ENCODE data around the gene IL17A. TPM values are rescaled to one million over a fixed set of nuclear protein-coding genes. Genes with fewer than 3 reads are reported as not detected.

Gene IL17A
- total and polyA plus RNA-seq, 4 experiments from 2014 or later = 0.13 to 0.16 TPM; not detected in 2

DNA sequence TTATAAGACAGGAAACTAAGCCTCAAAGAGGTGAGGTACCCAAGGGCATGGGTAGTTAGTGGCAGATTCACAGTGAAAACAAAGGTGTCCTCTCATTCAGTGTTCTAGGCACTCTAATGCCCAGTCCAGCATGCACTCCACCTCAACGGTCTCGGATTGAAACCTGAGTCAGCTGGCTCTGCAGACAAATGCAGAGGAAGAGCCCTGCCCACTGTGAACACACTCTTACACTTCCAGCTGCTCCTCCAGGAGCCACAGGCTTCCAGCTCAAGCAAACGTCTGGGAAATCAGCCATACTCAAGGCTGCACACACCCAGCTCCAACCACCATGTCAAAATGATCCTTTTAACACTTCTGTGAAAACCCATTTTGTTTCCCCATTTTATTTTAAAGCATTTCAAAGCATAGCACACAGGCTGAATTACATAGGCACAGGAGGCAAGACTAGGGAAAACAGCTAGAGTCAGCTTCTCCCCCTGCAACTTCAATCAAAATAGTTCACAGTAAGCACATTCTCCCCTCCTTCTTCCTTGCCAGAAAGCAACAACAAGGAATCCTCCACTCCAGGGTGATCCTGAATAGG lies 3.0 kb upstream of the IL17A start:
- H3K4me1 Mint-ChIP-seq = peaks cover 9 to 16% (median 12%) of the 10 kb centered on the region in 4 donors
- no peak overlapping the region for H3K4me3 ChIP-seq (ENCODE audit: low read length in 2 of 2)
- ChIA-PET CTCF (ENCODE audit: partially characterized antibody) (interaction anchor here (1.3 kb wide), 1 partner anchor 9 kb away, joined by 4 read pairs; no protein-coding TSS in a partner anchor), POLR2A (ENCODE audit: partially characterized antibody) (no interaction called here)
- no peaks in the 10 kb centered on the region for H3K27me3 ChIP-seq (ENCODE audit: insufficient read depth, low read length)
- no peak overlapping the region for H3K27ac Mint-ChIP-seq
- intact Hi-C loops (cut with micrococcal nuclease) = no loop called here
- H3K36me3 Mint-ChIP-seq = no peaks in the 10 kb centered on the region
- no peaks in the 10 kb centered on the region for H3K4me1 ChIP-seq (ENCODE audit: insufficient read depth, low read length)
- H3K4me3 Mint-ChIP-seq = no peak overlapping the region
- peaks cover 0 to 2% (median 0%) of the 10 kb centered on the region in 8 donors for H3K9me3 Mint-ChIP-seq
- no peak for DNase-seq
- H3K9me3 ChIP-seq (ENCODE audit: control insufficient read depth in 1 of 2, low read length in 2 of 2) = no peaks in the 10 kb centered on the region
- no peak overlapping the region for H3K27ac ChIP-seq (ENCODE audit: low read depth, low read length)
- H3K36me3 ChIP-seq (ENCODE audit: insufficient read depth, low read length) = no peaks in the 10 kb centered on the region
- H3K27me3 Mint-ChIP-seq = peaks cover 13 to 14% of the 10 kb centered on the region in 2 donors

DNA sequence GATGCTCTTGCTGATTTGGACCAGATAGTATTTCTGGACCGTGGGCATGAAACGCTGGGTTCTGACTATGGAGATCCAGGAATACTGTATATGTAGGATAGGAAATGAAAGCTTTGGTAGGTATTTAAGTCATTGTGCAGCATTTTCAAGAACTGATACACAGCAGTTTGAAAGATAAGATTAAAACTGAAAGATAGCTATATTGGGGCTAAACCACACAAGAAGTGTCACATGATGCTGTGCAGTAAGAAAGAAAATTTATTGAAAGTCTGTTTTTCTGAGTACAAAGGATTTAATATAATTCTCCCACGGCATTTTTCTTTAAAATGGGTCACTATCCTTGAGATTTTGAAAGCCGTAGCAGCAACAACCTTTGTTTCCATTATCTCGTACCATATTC lies 305 bp downstream of the IL17A start:
- ChIA-PET CTCF (ENCODE audit: partially characterized antibody) (no interaction called here), POLR2A (ENCODE audit: partially characterized antibody) (no interaction called here)
- H3K27ac Mint-ChIP-seq = no peak overlapping the region
- peaks cover 0 to 6% (median 3%) of the 10 kb centered on the region in 4 donors for H3K4me1 Mint-ChIP-seq
- peak overlapping the region in 6 of 8 donors; percentile 40 to 68 (median 57) for H3K4me3 Mint-ChIP-seq
- no peak for DNase-seq
- Histone ChIP-seq H3K27me3 (ENCODE audit: insufficient read depth, low read length) (no peaks in the 10 kb centered on the region), H3K4me3 (ENCODE audit: low read length in 2 of 2) (no peak overlapping the region), H3K36me3 (ENCODE audit: insufficient read depth, low read length) (no peaks in the 10 kb centered on the region), H3K27ac (ENCODE audit: low read depth, low read length) (no peak overlapping the region), H3K9me3 (ENCODE audit: control insufficient read depth in 1 of 2, low read length in 2 of 2) (no peaks in the 10 kb centered on the region), H3K4me1 (ENCODE audit: insufficient read depth, low read length) (no peaks in the 10 kb centered on the region)
- H3K36me3 Mint-ChIP-seq = no peaks in the 10 kb centered on the region
- peaks cover 0 to 2% (median 0%) of the 10 kb centered on the region in 8 donors for H3K9me3 Mint-ChIP-seq
- intact Hi-C loops (cut with micrococcal nuclease) = no loop called here
- H3K27me3 Mint-ChIP-seq = peaks cover 16 to 17% of the 10 kb centered on the region in 2 donors

DNA sequence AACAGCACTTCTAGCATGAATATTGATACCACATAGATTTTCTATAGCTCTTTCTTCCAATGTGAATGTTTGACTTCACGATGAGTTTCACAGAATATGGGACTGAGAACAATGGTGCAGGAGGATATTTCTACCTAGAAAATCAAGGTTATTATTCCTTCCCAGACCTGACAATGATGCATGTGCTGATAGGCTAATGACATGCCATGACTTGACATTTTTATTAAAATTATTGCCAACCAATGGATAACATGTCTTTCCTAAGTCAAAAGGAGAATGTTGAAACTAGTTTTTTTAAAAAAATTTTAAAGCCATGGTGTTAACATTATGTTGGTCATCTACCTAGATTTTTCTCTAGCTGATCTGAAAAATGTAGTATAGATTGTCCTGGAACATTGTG lies 923 bp downstream of the IL17A start:
- ChIA-PET CTCF (ENCODE audit: partially characterized antibody) (no interaction called here), POLR2A (ENCODE audit: partially characterized antibody) (no interaction called here)
- Mint-ChIP-seq H3K4me3 (peak overlapping the region in 2 of 8 donors; percentile 38 to 43), H3K4me1 (peaks cover 0 to 4% (median 3%) of the 10 kb centered on the region in 4 donors), H3K36me3 (no peaks in the 10 kb centered on the region), H3K9me3 (peaks cover 0 to 1% (median 0%) of the 10 kb centered on the region in 8 donors), H3K27ac (no peak overlapping the region), H3K27me3 (peaks cover 18 to 21% of the 10 kb centered on the region in 2 donors)
- intact Hi-C loops (cut with micrococcal nuclease) = no loop called here
- no peaks in the 10 kb centered on the region for H3K27me3 ChIP-seq (ENCODE audit: insufficient read depth, low read length)
- no peak overlapping the region for H3K4me3 ChIP-seq (ENCODE audit: low read length in 2 of 2)
- H3K27ac ChIP-seq (ENCODE audit: low read depth, low read length) = no peak overlapping the region
- no peaks in the 10 kb centered on the region for H3K4me1 ChIP-seq (ENCODE audit: insufficient read depth, low read length)
- DNase-seq = no peak
- H3K36me3 ChIP-seq (ENCODE audit: insufficient read depth, low read length) = no peaks in the 10 kb centered on the region
- no peaks in the 10 kb centered on the region for H3K9me3 ChIP-seq (ENCODE audit: control insufficient read depth in 1 of 2, low read length in 2 of 2)

DNA sequence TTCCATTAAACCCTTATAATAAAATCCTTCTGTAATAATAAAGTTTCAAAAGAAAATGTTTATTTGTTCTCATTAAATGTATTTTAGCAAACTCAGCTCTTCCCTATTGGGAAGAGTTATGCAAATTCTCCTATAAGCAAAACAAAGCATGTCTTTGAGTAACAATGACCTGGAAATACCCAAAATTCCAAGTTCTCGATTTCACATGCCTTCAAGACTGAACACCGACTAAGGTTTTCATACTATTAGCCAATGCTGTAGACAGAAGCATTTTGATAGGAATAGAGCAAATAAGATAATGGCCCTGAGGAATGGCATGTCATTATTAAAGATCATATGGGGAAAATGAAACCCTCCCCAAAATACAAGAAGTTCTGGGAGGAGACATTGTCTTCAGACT lies 3.8 kb downstream of the IL17A start:
- no peaks in the 10 kb centered on the region for H3K4me1 ChIP-seq (ENCODE audit: insufficient read depth, low read length)
- no peaks in the 10 kb centered on the region for H3K27me3 ChIP-seq (ENCODE audit: insufficient read depth, low read length)
- H3K9me3 Mint-ChIP-seq = no peaks in the 10 kb centered on the region
- H3K9me3 ChIP-seq (ENCODE audit: control insufficient read depth in 1 of 2, low read length in 2 of 2) = no peaks in the 10 kb centered on the region
- no peaks in the 10 kb centered on the region for H3K36me3 Mint-ChIP-seq
- ChIA-PET CTCF (ENCODE audit: partially characterized antibody) (no interaction called here), POLR2A (ENCODE audit: partially characterized antibody) (no interaction called here)
- no peak overlapping the region for H3K4me3 Mint-ChIP-seq
- no peaks in the 10 kb centered on the region for H3K36me3 ChIP-seq (ENCODE audit: insufficient read depth, low read length)
- H3K27ac Mint-ChIP-seq = no peak overlapping the region
- intact Hi-C loops (cut with micrococcal nuclease) = no loop called here
- peaks cover 0 to 4% (median 2%) of the 10 kb centered on the region in 4 donors for H3K4me1 Mint-ChIP-seq
- no peak overlapping the region for H3K27ac ChIP-seq (ENCODE audit: low read depth, low read length)
- peaks cover 20 to 22% of the 10 kb centered on the region in 2 donors for H3K27me3 Mint-ChIP-seq
- DNase-seq = no peak
- no peak overlapping the region for H3K4me3 ChIP-seq (ENCODE audit: low read length in 2 of 2)

DNA sequence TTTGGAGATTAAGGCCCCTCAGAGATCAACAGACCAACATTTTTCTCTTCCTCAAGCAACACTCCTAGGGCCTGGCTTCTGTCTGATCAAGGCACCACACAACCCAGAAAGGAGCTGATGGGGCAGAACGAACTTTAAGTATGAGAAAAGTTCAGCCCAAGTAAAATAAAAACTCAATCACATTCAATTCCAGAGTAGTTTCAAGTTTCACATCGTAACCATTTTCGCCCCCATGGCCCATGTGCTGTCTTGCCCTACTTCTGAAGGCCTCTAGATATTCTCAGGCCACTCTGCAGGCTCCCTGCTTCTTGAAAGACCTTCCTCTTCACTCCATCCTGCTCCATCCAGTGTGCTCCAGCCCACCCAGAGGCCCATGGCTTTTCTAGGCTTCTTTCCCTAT lies 4.2 kb downstream of the IL17A start:
- H3K36me3 ChIP-seq (ENCODE audit: insufficient read depth, low read length) = no peaks in the 10 kb centered on the region
- no peak overlapping the region for H3K27ac Mint-ChIP-seq
- peak overlapping the region in 1 of 8 donors; percentile 26 for H3K4me3 Mint-ChIP-seq
- H3K27me3 ChIP-seq (ENCODE audit: insufficient read depth, low read length) = no peaks in the 10 kb centered on the region
- no peak overlapping the region for H3K27ac ChIP-seq (ENCODE audit: low read depth, low read length)
- POLR2A ChIA-PET (ENCODE audit: partially characterized antibody) = no interaction called here
- CTCF ChIA-PET (ENCODE audit: partially characterized antibody) = no interaction called here
- peaks cover 0 to 4% (median 2%) of the 10 kb centered on the region in 4 donors for H3K4me1 Mint-ChIP-seq
- no peaks in the 10 kb centered on the region for H3K9me3 Mint-ChIP-seq
- intact Hi-C loops (cut with micrococcal nuclease) = no loop called here
- H3K4me3 ChIP-seq (ENCODE audit: low read length in 2 of 2) = no peak overlapping the region
- peaks cover 21 to 22% of the 10 kb centered on the region in 2 donors for H3K27me3 Mint-ChIP-seq
- no peak for DNase-seq
- H3K4me1 ChIP-seq (ENCODE audit: insufficient read depth, low read length) = no peaks in the 10 kb centered on the region
- H3K36me3 Mint-ChIP-seq = no peaks in the 10 kb centered on the region
- H3K9me3 ChIP-seq (ENCODE audit: control insufficient read depth in 1 of 2, low read length in 2 of 2) = no peaks in the 10 kb centered on the region

DNA sequence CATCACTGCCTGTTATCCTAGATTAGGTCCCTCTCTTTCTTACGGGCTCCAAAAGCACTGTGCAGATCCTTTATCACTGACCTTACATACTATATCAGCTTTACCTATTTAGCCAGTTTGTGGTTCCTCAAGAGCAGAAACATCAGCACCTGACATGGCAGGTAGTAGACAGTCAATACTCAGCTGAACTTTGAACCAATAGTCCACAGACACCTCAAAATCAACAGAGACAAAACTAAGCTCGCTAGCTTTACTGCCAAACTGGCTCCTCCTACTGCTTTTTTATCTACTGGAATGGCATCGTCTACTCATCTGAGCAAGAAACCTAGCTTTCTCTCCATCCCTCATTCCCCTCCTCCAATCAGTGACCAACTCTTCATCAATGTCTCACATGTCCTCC lies 5.6 kb downstream of the IL17A start:
- H3K4me1 Mint-ChIP-seq = no peaks in the 10 kb centered on the region
- H3K4me3 ChIP-seq (ENCODE audit: low read length in 2 of 2) = no peak overlapping the region
- no peaks in the 10 kb centered on the region for H3K36me3 ChIP-seq (ENCODE audit: insufficient read depth, low read length)
- no peak overlapping the region for H3K4me3 Mint-ChIP-seq
- intact Hi-C loops (cut with micrococcal nuclease) = no loop called here
- peaks cover 14 to 16% of the 10 kb centered on the region in 2 donors for H3K27me3 Mint-ChIP-seq
- no peak overlapping the region for H3K27ac Mint-ChIP-seq
- no peak for DNase-seq
- H3K36me3 Mint-ChIP-seq = no peaks in the 10 kb centered on the region
- H3K27ac ChIP-seq (ENCODE audit: low read depth, low read length) = no peak overlapping the region
- peaks cover 0 to 2% (median 0%) of the 10 kb centered on the region in 8 donors for H3K9me3 Mint-ChIP-seq
- ChIA-PET CTCF (ENCODE audit: partially characterized antibody) (no interaction called here), POLR2A (ENCODE audit: partially characterized antibody) (no interaction called here)
- no peaks in the 10 kb centered on the region for H3K4me1 ChIP-seq (ENCODE audit: insufficient read depth, low read length)
- no peaks in the 10 kb centered on the region for H3K9me3 ChIP-seq (ENCODE audit: control insufficient read depth in 1 of 2, low read length in 2 of 2)
- no peaks in the 10 kb centered on the region for H3K27me3 ChIP-seq (ENCODE audit: insufficient read depth, low read length)

DNA sequence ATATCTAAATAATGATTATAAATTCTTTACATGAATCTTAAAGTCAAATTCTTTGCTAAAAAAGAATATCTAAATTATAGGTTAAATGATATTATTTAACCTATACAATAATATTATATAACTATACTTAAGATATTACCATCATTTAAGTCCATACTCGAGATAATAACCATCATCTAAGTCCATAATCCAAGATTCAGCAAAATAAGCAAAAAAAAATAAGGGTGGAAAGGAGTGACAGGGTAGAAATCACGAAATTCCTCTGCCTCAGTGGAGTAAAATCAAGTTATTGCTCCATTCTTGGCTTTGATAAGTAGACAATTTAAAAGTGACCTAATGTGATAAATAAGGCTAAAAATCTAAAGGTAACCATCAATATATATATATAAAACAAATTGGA lies 9.7 kb downstream of the IL17A start:
- no peak for DNase-seq
- Histone ChIP-seq H3K4me3 (ENCODE audit: low read length in 2 of 2) (no peak overlapping the region), H3K4me1 (ENCODE audit: insufficient read depth, low read length) (no peaks in the 10 kb centered on the region), H3K9me3 (ENCODE audit: control insufficient read depth in 1 of 2, low read length in 2 of 2) (no peaks in the 10 kb centered on the region), H3K36me3 (ENCODE audit: insufficient read depth, low read length) (no peaks in the 10 kb centered on the region), H3K27me3 (ENCODE audit: insufficient read depth, low read length) (no peaks in the 10 kb centered on the region), H3K27ac (ENCODE audit: low read depth, low read length) (no peak overlapping the region)
- intact Hi-C loops (cut with micrococcal nuclease) = no loop called here
- Mint-ChIP-seq H3K36me3 (peaks cover 2 to 4% of the 10 kb centered on the region in 2 donors), H3K27ac (no peak overlapping the region), H3K4me1 (no peaks in the 10 kb centered on the region), H3K27me3 (peaks cover 8 to 12% of the 10 kb centered on the region in 2 donors), H3K9me3 (peaks cover 0 to 30% (median 21%) of the 10 kb centered on the region in 8 donors), H3K4me3 (no peak overlapping the region)
- POLR2A ChIA-PET (ENCODE audit: partially characterized antibody) = no interaction called here
- CTCF ChIA-PET (ENCODE audit: partially characterized antibody) = no interaction called here
